DOHH2 (cell line): ENCODE results near the gene STPG3.
A peak's percentile ranks its signal among the peaks of the same experiment; 100 is the strongest.

ENCODE experiments used
- CTCF ChIP-seq: fragments of 200-600 bp; sonication (generic); IDR thresholded peaks from one replicate; pipeline ENCODE4 v1.5.1; 2014; ENCODE audit warnings: antibody characterized with exemption, mild to moderate bottlenecking, low read depth, low read length; ENCODE audit not compliant: poor library complexity, severe bottlenecking
- EZH2phosphoT487 ChIP-seq: fragments of 200-600 bp; sonication (generic); IDR thresholded peaks from 2 replicates; pipeline ENCODE4 v1.6.1; 2017; ENCODE audit warnings: borderline replicate concordance, mild to moderate bottlenecking, antibody characterized with exemption, low read length, moderate library complexity, mixed read lengths

- TF ChIP-seq CTCF (peak; percentile 39), EZH2phosphoT487 (no peak)
Measured at GRCh38 chr9:137280474-137281344, 29.6 kb downstream of the STPG3 start.
